DND-41 (cell line): Measurements from ENCODE around the gene PHF20.

ENCODE experiments used
- ATAC-seq: fragments of 200-7000 bp; cut with Tn5 transposase; 3 replicates; pipeline ENCODE4 v1.9.1; 2021; ENCODE audit warnings: low read depth; ENCODE audit not compliant: insufficient read depth
- DNase-seq: peaks from one replicate; pipeline ENCODE4 v3.0.0-alpha.2; 2020
- H2AFZ ChIP-seq: 2 replicates; pipeline ENCODE4 v1.6.0; 2012; ENCODE audit warnings: low read depth, low read length
- H3K27ac ChIP-seq: 2 replicates; pipeline ENCODE4 v1.5.1; 2012; ENCODE audit warnings: low read length, inconsistent platforms
- H3K27me3 ChIP-seq: fragments of 200-600 bp; sonication (generic); 2 replicates; pipeline ENCODE4 v1.6.0; 2012; ENCODE audit warnings: low read length, mild to moderate bottlenecking, inconsistent platforms; ENCODE audit not compliant: insufficient read depth, poor library complexity
- H3K36me3 ChIP-seq: 2 replicates; pipeline ENCODE4 v1.5.1; 2012; ENCODE audit warnings: low read length, inconsistent platforms; ENCODE audit not compliant: insufficient read depth
- H3K4me1 ChIP-seq: 2 replicates; pipeline ENCODE4 v1.5.1; 2012; ENCODE audit warnings: mild to moderate bottlenecking, low read length; ENCODE audit not compliant: insufficient read depth
- H3K4me2 ChIP-seq: 2 replicates; pipeline ENCODE4 v1.6.0; 2012; ENCODE audit warnings: mild to moderate bottlenecking, moderate library complexity, low read length, inconsistent platforms; ENCODE audit not compliant: insufficient read depth
- H3K4me3 ChIP-seq, 2 experiments: fragments of 200-600 bp in 1 of 2; shearing (Covaris generic) in 1 of 2; 2 replicates each; pipeline ENCODE4 v1.5.1; 2012 to 2016; ENCODE audit warnings: inconsistent platforms in 2 of 2, low read length in 2 of 2, mild to moderate bottlenecking in 2 of 2, low read depth in 1 of 2, moderate library complexity in 1 of 2
- H3K79me2 ChIP-seq: 2 replicates; pipeline ENCODE4 v1.6.0; 2012; ENCODE audit warnings: low read length, inconsistent platforms; ENCODE audit not compliant: insufficient read depth
- H3K9ac ChIP-seq: 2 replicates; pipeline ENCODE4 v1.6.0; 2012; ENCODE audit warnings: low read depth, mild to moderate bottlenecking, inconsistent platforms, low read length, moderate library complexity
- H3K9me3 ChIP-seq: 2 replicates; pipeline ENCODE4 v1.5.1; 2012; ENCODE audit warnings: low read length, moderate library complexity, mild to moderate bottlenecking, inconsistent platforms; ENCODE audit not compliant: insufficient read depth, severe bottlenecking
- H4K20me1 ChIP-seq: 2 replicates; pipeline ENCODE4 v1.6.0; 2012; ENCODE audit warnings: low read length; ENCODE audit not compliant: insufficient read depth
- EZH2 ChIP-seq: IDR thresholded peaks from 3 replicates; pipeline ENCODE4 v1.6.1; 2012; ENCODE audit warnings: borderline replicate concordance, low read depth, mild to moderate bottlenecking, moderate library complexity, low read length, inconsistent platforms; ENCODE audit not compliant: severe bottlenecking
- TF ChIP-seq, protein P1 (sequence below): IDR thresholded peaks from 2 replicates; pipeline ENCODE4 v1.5.1; 2012; ENCODE audit warnings: borderline replicate concordance, low read length, moderate library complexity, mild to moderate bottlenecking; ENCODE audit not compliant: poor library complexity, severe bottlenecking; ENCODE audit errors: extremely low read depth

Gene PHF20

GRCh38 chr20:35826397-35826998, 54.7 kb downstream of the PHF20 start:
- ATAC-seq (no peak), DNase-seq (no peak)
- peaks cover 74% of the 10 kb centered on the region for H3K79me2 ChIP-seq
- H3K9me3 ChIP-seq = no peaks in the 10 kb centered on the region
- H2AFZ ChIP-seq = no peak overlapping the region
- H3K27me3 ChIP-seq = no peaks in the 10 kb centered on the region
- H3K27ac ChIP-seq = no peak overlapping the region
- H3K36me3 ChIP-seq = peaks cover 13% of the 10 kb centered on the region; the same call in 1 of the 2 replicates
- no peak overlapping the region for H3K4me3 ChIP-seq
- H3K9ac ChIP-seq = no peak overlapping the region
- TF ChIP-seq EZH2 = no peak
- TF ChIP-seq, protein P1, sequence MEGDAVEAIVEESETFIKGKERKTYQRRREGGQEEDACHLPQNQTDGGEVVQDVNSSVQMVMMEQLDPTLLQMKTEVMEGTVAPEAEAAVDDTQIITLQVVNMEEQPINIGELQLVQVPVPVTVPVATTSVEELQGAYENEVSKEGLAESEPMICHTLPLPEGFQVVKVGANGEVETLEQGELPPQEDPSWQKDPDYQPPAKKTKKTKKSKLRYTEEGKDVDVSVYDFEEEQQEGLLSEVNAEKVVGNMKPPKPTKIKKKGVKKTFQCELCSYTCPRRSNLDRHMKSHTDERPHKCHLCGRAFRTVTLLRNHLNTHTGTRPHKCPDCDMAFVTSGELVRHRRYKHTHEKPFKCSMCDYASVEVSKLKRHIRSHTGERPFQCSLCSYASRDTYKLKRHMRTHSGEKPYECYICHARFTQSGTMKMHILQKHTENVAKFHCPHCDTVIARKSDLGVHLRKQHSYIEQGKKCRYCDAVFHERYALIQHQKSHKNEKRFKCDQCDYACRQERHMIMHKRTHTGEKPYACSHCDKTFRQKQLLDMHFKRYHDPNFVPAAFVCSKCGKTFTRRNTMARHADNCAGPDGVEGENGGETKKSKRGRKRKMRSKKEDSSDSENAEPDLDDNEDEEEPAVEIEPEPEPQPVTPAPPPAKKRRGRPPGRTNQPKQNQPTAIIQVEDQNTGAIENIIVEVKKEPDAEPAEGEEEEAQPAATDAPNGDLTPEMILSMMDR = no peak
- H3K4me2 ChIP-seq = no peak overlapping the region
- no peaks in the 10 kb centered on the region; the same call in 1 of the 2 replicates for H4K20me1 ChIP-seq
- no peaks in the 10 kb centered on the region for H3K4me1 ChIP-seq

DNA sequence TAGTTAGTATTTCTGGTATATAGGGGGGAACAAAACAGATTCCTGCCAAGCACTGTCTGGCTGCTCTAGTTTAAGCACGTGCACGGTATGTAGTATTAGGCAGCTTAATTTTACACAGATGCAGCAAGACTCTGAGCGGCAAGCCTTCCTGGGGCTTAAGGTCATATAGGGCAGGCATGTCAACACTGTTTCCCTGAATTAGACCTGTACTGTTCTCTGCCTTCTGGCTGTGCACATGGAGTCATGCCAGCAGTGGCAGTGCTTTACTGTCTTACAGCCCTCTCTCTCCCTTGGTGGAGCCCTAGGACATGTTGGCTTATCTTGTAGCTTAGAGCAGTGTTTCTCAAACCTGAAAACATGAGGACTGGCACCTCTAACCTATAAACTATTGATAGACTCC, 56.6 kb downstream of the PHF20 start:
- Histone ChIP-seq H3K4me1 (no peaks in the 10 kb centered on the region), H3K27me3 (no peaks in the 10 kb centered on the region), H3K4me3 (no peak overlapping the region), H4K20me1 (peaks cover 9% of the 10 kb centered on the region), H3K36me3 (peaks cover 10% of the 10 kb centered on the region; the same call in 1 of the 2 replicates), H3K4me2 (no peak overlapping the region), H3K9ac (no peak overlapping the region), H3K27ac (no peak overlapping the region), H3K9me3 (no peaks in the 10 kb centered on the region), H2AFZ (no peak overlapping the region), H3K79me2 (peaks cover 77% of the 10 kb centered on the region)
- ATAC-seq (no peak), DNase-seq (no peak)
- TF ChIP-seq EZH2 = no peak
- TF ChIP-seq, protein P1 = no peak

DNA sequence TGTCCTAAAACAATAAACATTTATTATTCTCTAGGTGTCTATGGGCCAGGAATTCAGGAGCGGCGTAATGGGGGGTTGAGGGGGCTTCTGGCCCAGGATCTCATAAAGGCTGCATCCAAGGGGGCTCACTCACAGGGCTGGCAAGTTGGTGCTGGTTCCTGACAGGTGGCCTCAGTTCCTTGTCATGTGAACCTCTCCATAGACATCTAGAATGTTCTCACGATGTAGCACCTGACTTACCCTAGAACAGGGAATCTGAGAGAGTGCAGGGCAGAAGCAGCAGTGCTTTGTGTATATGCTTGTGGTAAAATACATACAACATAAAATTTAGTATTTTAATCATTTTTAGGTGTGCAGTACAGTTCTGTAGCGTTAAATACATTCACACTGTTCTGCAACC, 57.1 kb downstream of the PHF20 start:
- Histone ChIP-seq H3K4me2 (no peak overlapping the region), H3K79me2 (peaks cover 75% of the 10 kb centered on the region), H3K27ac (no peak overlapping the region), H3K9ac (no peak overlapping the region), H3K27me3 (no peaks in the 10 kb centered on the region), H3K4me3 (no peak overlapping the region), H3K4me1 (no peaks in the 10 kb centered on the region), H4K20me1 (peaks cover 9% of the 10 kb centered on the region), H3K36me3 (peaks cover 7% of the 10 kb centered on the region; the same call in 1 of the 2 replicates), H2AFZ (no peak overlapping the region), H3K9me3 (no peaks in the 10 kb centered on the region)
- TF ChIP-seq, protein P1 = no peak
- TF ChIP-seq EZH2 = no peak
- no peak for DNase-seq
- no peak for ATAC-seq

DNA sequence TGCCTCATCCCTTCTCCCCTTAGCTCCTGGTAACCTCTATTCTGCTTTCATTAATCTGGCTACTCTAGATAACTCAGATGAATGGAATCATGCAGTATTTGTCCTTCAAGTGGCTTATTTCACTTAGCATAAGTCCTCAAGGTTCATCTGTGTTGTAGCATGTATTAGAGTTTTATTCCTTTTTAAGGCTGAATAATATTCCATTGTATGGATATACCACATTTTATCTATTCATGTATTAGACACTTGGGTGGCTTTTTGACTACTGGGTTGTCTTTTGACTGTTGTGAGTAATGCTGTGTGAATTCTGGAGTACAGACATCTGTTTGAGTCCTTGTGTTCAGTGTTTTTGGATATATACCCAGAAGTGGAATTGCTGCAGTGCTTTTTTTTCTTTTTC, 58.4 kb downstream of the PHF20 start:
- Histone ChIP-seq H3K27ac (no peak overlapping the region), H3K4me2 (no peak overlapping the region), H3K9me3 (no peaks in the 10 kb centered on the region), H4K20me1 (peaks cover 9% of the 10 kb centered on the region), H3K4me1 (no peaks in the 10 kb centered on the region), H3K4me3 (no peak overlapping the region), H3K27me3 (no peaks in the 10 kb centered on the region), H2AFZ (no peak overlapping the region), H3K79me2 (peaks cover 77% of the 10 kb centered on the region), H3K9ac (no peak overlapping the region), H3K36me3 (peaks cover 3% of the 10 kb centered on the region; the same call in 1 of the 2 replicates)
- TF ChIP-seq, protein P1 = no peak
- no peak for TF ChIP-seq EZH2
- ATAC-seq (no peak), DNase-seq (no peak)
